ENCODE measurements around the gene SLU7. TPM values are rescaled to one million over a fixed set of nuclear protein-coding genes. Genes with fewer than 3 reads are reported as not detected.
A peak's percentile ranks its signal among the peaks of the same experiment; 100 is the strongest.

SLU7 gene
- total RNA-seq = 100 to 1,000 TPM in 1 of 4 donors, 10 to 100 TPM in 3; 65.6 to 125 (median 87.5) TPM

GRCh38 chr5:160418561-160419457, at the start of gene SLU7:
Gene SLU7, minus strand, starts transcription at chr5:160419081. Its CDS starts 3,787 bp downstream, at chr5:160415294.
- WGBS, 2 donors = 0 to 1% methylated on average over 48 of the region's 48 CpGs
- TF ChIP-seq CTCF (IDR thresholded peaks at IDR 0.05) (no peak), POLR2A (IDR thresholded peaks at IDR 0.05) (peak in 1 of 2 donors; percentile 67)
- peak within 1 kb of the TSS; percentile 65 for H3K4me3 ChIP-seq (ENCODE audit: low read depth, poor library complexity, severe bottlenecking)
- intact Hi-C loops (cut with DNase I; ENCODE audit: low total_unique reads) = no loop called here
- peak; percentile 93 to 99 for DNase-seq (ENCODE audit: low spot score in 2 of 2)

- intact Hi-C loops (cut with DNase I; ENCODE audit: low total_unique reads) = loop anchor here (10.0 kb wide), 1 partner anchor 1614 kb away; no protein-coding TSS in a partner anchor
- H3K4me3 ChIP-seq (ENCODE audit: low read depth, poor library complexity, severe bottlenecking) = no peak overlapping the region
- TF ChIP-seq POLR2A (IDR thresholded peaks at IDR 0.05) (no peak), CTCF (IDR thresholded peaks at IDR 0.05) (no peak)
- 53 to 55% methylated on average over 3 of the region's 3 CpGs for WGBS, 2 donors
- DNase-seq (ENCODE audit: low spot score in 2 of 2) = no peak
Observed at GRCh38 chr5:160468363-160468975, 49.6 kb upstream of the SLU7 start.

GRCh38 chr5:160467555-160468362, 48.9 kb upstream of the SLU7 start:
- TF ChIP-seq CTCF (IDR thresholded peaks at IDR 0.05) = no peak
- TF ChIP-seq POLR2A (IDR thresholded peaks at IDR 0.05) = no peak
- 17 to 36% methylated on average over 29 of the region's 29 CpGs for WGBS, 2 donors
- intact Hi-C loops (cut with DNase I; ENCODE audit: low total_unique reads) = loop anchor here (10.0 kb wide), 1 partner anchor 1613 kb away; no protein-coding TSS in a partner anchor
- DNase-seq (ENCODE audit: low spot score in 2 of 2) = peak; percentile 75 to 92
- H3K4me3 ChIP-seq (ENCODE audit: low read depth, poor library complexity, severe bottlenecking) = no peak overlapping the region

- intact Hi-C loops (cut with DNase I; ENCODE audit: low total_unique reads) = loop anchor here (10.0 kb wide), 1 partner anchor 1612 kb away; no protein-coding TSS in a partner anchor
- TF ChIP-seq POLR2A (IDR thresholded peaks at IDR 0.05) = no peak
- no peak for TF ChIP-seq CTCF (IDR thresholded peaks at IDR 0.05)
- WGBS, 2 donors = 59 to 67% methylated on average over 9 of the region's 9 CpGs
- H3K4me3 ChIP-seq (ENCODE audit: low read depth, poor library complexity, severe bottlenecking) = no peak overlapping the region
- DNase-seq (ENCODE audit: low spot score in 2 of 2) = no peak
Observed at GRCh38 chr5:160466889-160467554, 48.1 kb upstream of the SLU7 start.

- TF ChIP-seq POLR2A (IDR thresholded peaks at IDR 0.05) (no peak), CTCF (IDR thresholded peaks at IDR 0.05) (no peak)
- DNase-seq (ENCODE audit: low spot score in 2 of 2) = no peak
- H3K4me3 ChIP-seq (ENCODE audit: low read depth, poor library complexity, severe bottlenecking) = no peak overlapping the region
- whole genome bisulfite sequencing, 2 donors = 82 to 88% methylated on average over 5 of the region's 5 CpGs
- intact Hi-C loops (cut with DNase I; ENCODE audit: low total_unique reads) = loop anchor here (10.0 kb wide), 1 partner anchor 1611 kb away; no protein-coding TSS in a partner anchor
Observed at GRCh38 chr5:160466116-160466515, 47.2 kb upstream of the SLU7 start.
